Measurements from ENCODE around the gene RTBDN.

GRCh38 chr19:12783849-12784393, 50.5 kb downstream of the RTBDN start:
- TF ChIP-seq CTCF (IDR thresholded peaks at IDR 0.05): no peak
- no peak for TF ChIP-seq EZH2 (IDR thresholded peaks at IDR 0.05)
- TF ChIP-seq EZH2phosphoT487 (IDR thresholded peaks at IDR 0.05): no peak

Measured in neural progenitor cell (in vitro differentiated cells).